GM23338 (cell line): ENCODE results near the gene MTHFSD. TPM values are rescaled to one million over a fixed set of nuclear protein-coding genes. Genes with fewer than 3 reads are reported as not detected.
"Not testable (repeated sequence)": the region's sequence is repeated elsewhere in the genome, so short reads cannot be mapped to it uniquely, and the experiment has no call there.

Experiments
- ATAC-seq: fragments of 200-7000 bp; cut with Tn5 transposase; 3 replicates; pipeline ENCODE4 v1.9.1; 2020
- DNase-seq: peaks from one replicate; pipeline ENCODE4 v3.0.0-alpha.2; 2015; ENCODE audit warnings: low spot score
- H2AFZ ChIP-seq: fragments of 200-600 bp; sonication (generic); 2 replicates; pipeline ENCODE4 v1.8.0; 2016; ENCODE audit warnings: antibody characterized with exemption, mild to moderate bottlenecking, moderate library complexity
- H3F3A ChIP-seq: fragments of 200-600 bp; sonication (generic); replicated peaks from 2 replicates; pipeline ENCODE4 v1.8.0; 2017; ENCODE audit warnings: antibody characterized with exemption, mixed run types, low read depth
- H3K27ac ChIP-seq: fragments of 200-600 bp; sonication (generic); 2 replicates; pipeline ENCODE4 v1.6.1; 2016; ENCODE audit warnings: low read depth
- H3K27me3 ChIP-seq: fragments of 200-600 bp; sonication (generic); 2 replicates; pipeline ENCODE4 v1.8.0; 2016; ENCODE audit warnings: mild to moderate bottlenecking, mixed run types, moderate library complexity; ENCODE audit not compliant: insufficient read depth
- H3K36me3 ChIP-seq: fragments of 200-600 bp; sonication (generic); 2 replicates; pipeline ENCODE4 v1.8.0; 2016; ENCODE audit warnings: mild to moderate bottlenecking; ENCODE audit not compliant: insufficient read depth
- H3K4me1 ChIP-seq: fragments of 200-600 bp; sonication (generic); 2 replicates; pipeline ENCODE4 v1.8.0; 2016; ENCODE audit warnings: mild to moderate bottlenecking, moderate library complexity; ENCODE audit not compliant: insufficient read depth
- H3K4me2 ChIP-seq: fragments of 200-600 bp; sonication (generic); 2 replicates; pipeline ENCODE4 v1.7.1; 2017; ENCODE audit warnings: mixed run types
- H3K4me3 ChIP-seq: fragments of 200-600 bp; sonication (generic); 2 replicates; pipeline ENCODE4 v1.6.1; 2016; ENCODE audit warnings: mixed run types
- H3K79me2 ChIP-seq: fragments of 200-600 bp; sonication (generic); replicated peaks from 2 replicates; pipeline ENCODE4 v1.8.0; 2017; ENCODE audit warnings: mild to moderate bottlenecking; ENCODE audit not compliant: insufficient read depth
- H3K9me2 ChIP-seq: fragments of 200-600 bp; sonication (generic); 2 replicates; pipeline ENCODE4 v1.8.0; 2017; ENCODE audit not compliant: insufficient read depth
- H4K20me1 ChIP-seq: fragments of 200-600 bp; sonication (generic); replicated peaks from 2 replicates; pipeline ENCODE4 v1.8.0; 2017; ENCODE audit warnings: mild to moderate bottlenecking; ENCODE audit not compliant: insufficient read depth
- H3K27ac Mint-ChIP-seq: 2 replicates; pipeline ENCODE4 v1.8.0; 2020; ENCODE audit warnings: inconsistent platforms, mild to moderate bottlenecking, moderate library complexity, mixed read lengths
- H3K27me3 Mint-ChIP-seq: 3 replicates; pipeline ENCODE4 v1.8.0; 2022; ENCODE audit warnings: low read depth, mild to moderate bottlenecking, moderate library complexity, mixed read lengths, inconsistent platforms; ENCODE audit not compliant: insufficient read depth, poor library complexity
- H3K36me3 Mint-ChIP-seq: 3 replicates; pipeline ENCODE4 v1.8.0; 2021; ENCODE audit warnings: low read depth, mild to moderate bottlenecking, inconsistent platforms, moderate library complexity, mixed read lengths
- H3K4me1 Mint-ChIP-seq: 3 replicates; pipeline ENCODE4 v1.8.0; 2020; ENCODE audit warnings: mild to moderate bottlenecking, inconsistent platforms, mixed read lengths
- H3K4me3 Mint-ChIP-seq: 3 replicates; pipeline ENCODE4 v1.8.0; 2021; ENCODE audit warnings: moderate library complexity, mild to moderate bottlenecking, inconsistent platforms, mixed read lengths
- H3K9me3 Mint-ChIP-seq: 3 replicates; pipeline ENCODE4 v1.8.0; 2020; ENCODE audit warnings: moderate library complexity, mild to moderate bottlenecking, inconsistent platforms, mixed read lengths
- CREB1 ChIP-seq: fragments of 250-450 bp; sonication (Bioruptor Pico); IDR thresholded peaks from 2 replicates; pipeline ENCODE4 v1.5.0; 2020; ENCODE audit warnings: low read depth, mild to moderate bottlenecking, moderate library complexity
- EZH2phosphoT487 ChIP-seq: fragments of 200-600 bp; sonication (generic); IDR thresholded peaks from one replicate; pipeline ENCODE4 v1.8.1; 2018; ENCODE audit warnings: antibody characterized with exemption; ENCODE audit not compliant: unreplicated experiment
- JUNB ChIP-seq: IDR thresholded peaks from one replicate; pipeline ENCODE4 v1.6.1; 2016; ENCODE audit warnings: antibody characterized with exemption; ENCODE audit not compliant: unreplicated experiment
- POLR2AphosphoS5 ChIP-seq: IDR thresholded peaks from 2 replicates; pipeline ENCODE4 v1.6.1; 2016; ENCODE audit warnings: antibody characterized with exemption, low read depth
- REST ChIP-seq: IDR thresholded peaks from one replicate; pipeline ENCODE4 v1.6.1; 2018; ENCODE audit warnings: antibody characterized with exemption; ENCODE audit not compliant: unreplicated experiment
- ZNF114 ChIP-seq: fragments of 250-450 bp; sonication (Bioruptor Pico); IDR thresholded peaks from 2 replicates; pipeline ENCODE4 v1.5.0; 2020; ENCODE audit warnings: mild to moderate bottlenecking, moderate library complexity
- polyA plus RNA-seq: library from polyadenylated mRNA; unstranded; fragments of >200 nt; fragmentation: Nextera tagmentation; extraction: Ambion mirVana; gene quantifications from 2 replicates; pipeline ENCODE4 v1.2.1, GENCODE V29; 2016
- total RNA-seq: library from RNA; depleted of rRNA; stranded (reverse); fragments of >200 nt; shearing (Covaris generic); gene quantifications from 2 replicates; pipeline ENCODE4 v1.2.3, GENCODE V29; 2014
- TF ChIP-seq, protein P1 (sequence below): IDR thresholded peaks from 2 replicates; pipeline ENCODE4 v1.6.1; 2016; ENCODE audit warnings: antibody characterized with exemption
- TF ChIP-seq, protein P2 (sequence below), 2 experiments: fragments of 200-600 bp in 1 of 2; sonication (generic) in 1 of 2; conservative IDR thresholded peaks; 2 replicates each; pipeline versions ENCODE4 v1.5.1 to v1.6.1; 2016 to 2017; ENCODE audit warnings: antibody characterized with exemption in 2 of 2, low read depth in 2 of 2, mild to moderate bottlenecking in 2 of 2, moderate library complexity in 1 of 2

The MTHFSD gene
- total and polyA plus RNA-seq, 2 experiments from 2014 or later, result 7.2 to 8.1 TPM

DNA sequence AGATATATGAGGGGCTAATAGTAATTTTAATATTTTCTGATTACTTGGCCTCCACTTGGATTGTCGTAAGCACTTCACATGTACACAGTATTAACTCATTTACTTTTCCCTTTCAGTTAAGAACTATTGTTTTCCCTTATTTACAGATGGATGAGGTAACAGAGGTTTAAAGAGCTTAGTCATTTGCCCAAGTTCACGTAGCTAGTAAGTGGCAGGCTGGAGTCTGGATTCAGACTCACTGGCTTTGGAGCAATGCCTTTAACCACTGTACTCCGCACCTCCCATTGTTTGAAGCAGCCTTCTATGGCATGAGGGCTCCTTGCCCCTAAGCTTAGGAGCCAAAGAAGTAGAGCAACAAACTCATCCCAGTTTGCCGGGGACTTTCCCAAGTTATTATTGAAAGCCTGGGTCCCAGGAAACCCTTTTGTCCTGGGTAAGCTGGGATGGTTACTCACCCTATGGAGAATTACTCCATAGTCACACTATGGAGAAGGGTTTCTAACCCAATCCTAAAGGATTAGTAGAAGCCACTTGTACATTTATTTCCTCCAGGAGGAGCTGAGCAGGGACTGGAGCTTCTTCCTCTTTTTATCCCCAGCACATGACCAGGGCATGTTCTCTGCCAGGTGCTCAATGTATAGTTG lies 35.6 kb upstream of the MTHFSD start:
- H3K27ac Mint-ChIP-seq, result no peak overlapping the region
- H3K36me3 Mint-ChIP-seq, result no peaks in the 10 kb centered on the region
- Histone ChIP-seq H3K79me2 (no peaks in the 10 kb centered on the region), H3K36me3 (no peaks in the 10 kb centered on the region), H3K4me1 (no peaks in the 10 kb centered on the region), H3K27ac (no peak overlapping the region), H3K9me2 (peaks cover 15% of the 10 kb centered on the region; the same call in 1 of the 2 replicates), H3K4me2 (no peak overlapping the region), H3K27me3 (no peaks in the 10 kb centered on the region), H2AFZ (no peak overlapping the region), H3F3A (no peaks in the 10 kb centered on the region), H3K4me3 (no peak overlapping the region), H4K20me1 (no peaks in the 10 kb centered on the region)
- H3K9me3 Mint-ChIP-seq, result no peaks in the 10 kb centered on the region; the same call in 2 of the 3 replicates
- DNase-seq (no peak), ATAC-seq (no peak)
- H3K27me3 Mint-ChIP-seq, result peaks cover 4% of the 10 kb centered on the region
- H3K4me1 Mint-ChIP-seq, result peaks cover 11% of the 10 kb centered on the region; the same call in 2 of the 3 replicates
- TF ChIP-seq, protein P1, sequence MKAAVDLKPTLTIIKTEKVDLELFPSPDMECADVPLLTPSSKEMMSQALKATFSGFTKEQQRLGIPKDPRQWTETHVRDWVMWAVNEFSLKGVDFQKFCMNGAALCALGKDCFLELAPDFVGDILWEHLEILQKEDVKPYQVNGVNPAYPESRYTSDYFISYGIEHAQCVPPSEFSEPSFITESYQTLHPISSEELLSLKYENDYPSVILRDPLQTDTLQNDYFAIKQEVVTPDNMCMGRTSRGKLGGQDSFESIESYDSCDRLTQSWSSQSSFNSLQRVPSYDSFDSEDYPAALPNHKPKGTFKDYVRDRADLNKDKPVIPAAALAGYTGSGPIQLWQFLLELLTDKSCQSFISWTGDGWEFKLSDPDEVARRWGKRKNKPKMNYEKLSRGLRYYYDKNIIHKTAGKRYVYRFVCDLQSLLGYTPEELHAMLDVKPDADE, result no peak
- TF ChIP-seq JUNB, result no peak
- no peak for TF ChIP-seq ZNF114
- TF ChIP-seq CREB1, result no peak
- TF ChIP-seq REST, result no peak
- H3K4me3 Mint-ChIP-seq, result no peak overlapping the region

GRCh38 chr16:86587955-86588354 lies 32.9 kb upstream of the MTHFSD start:
- H3K27me3 Mint-ChIP-seq, H3F3A ChIP-seq, H3K36me3 Mint-ChIP-seq, H3K27ac Mint-ChIP-seq, H3K36me3 ChIP-seq, H3K4me3 ChIP-seq, ATAC-seq, H4K20me1 ChIP-seq, H3K27ac ChIP-seq, H3K4me2 ChIP-seq, H3K4me1 ChIP-seq, H3K27me3 ChIP-seq, H3K4me1 Mint-ChIP-seq, H2AFZ ChIP-seq, H3K9me3 Mint-ChIP-seq, H3K79me2 ChIP-seq, H3K4me3 Mint-ChIP-seq, DNase-seq: not testable (repeated sequence)
- peaks cover 15% of the 10 kb centered on the region; the same call in 1 of the 2 replicates for H3K9me2 ChIP-seq

DNA sequence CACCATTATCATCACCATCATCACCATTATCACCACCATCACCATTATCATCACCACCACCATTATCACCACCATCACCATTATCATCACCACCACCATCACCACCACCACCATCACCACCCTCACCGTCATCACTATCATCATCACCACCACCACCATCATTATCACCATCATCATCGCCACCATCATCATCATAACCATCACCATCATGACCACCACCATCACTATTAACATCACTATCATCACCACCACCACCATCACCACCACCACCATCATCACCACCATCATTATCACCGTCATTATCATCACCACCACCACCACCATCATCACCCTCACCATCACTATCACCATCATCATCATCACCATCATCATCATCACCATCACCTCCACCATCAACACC lies 32.5 kb upstream of the MTHFSD start:
- Mint-ChIP-seq H3K4me1 (no peaks in the 10 kb centered on the region), H3K9me3 (no peaks in the 10 kb centered on the region; the same call in 2 of the 3 replicates), H3K27ac (no peak overlapping the region), H3K27me3 (peaks cover 4% of the 10 kb centered on the region), H3K4me3 (no peak overlapping the region), H3K36me3 (no peaks in the 10 kb centered on the region)
- ATAC-seq (no peak), DNase-seq (no peak)
- Histone ChIP-seq H3K79me2 (no peaks in the 10 kb centered on the region), H3F3A (no peaks in the 10 kb centered on the region), H3K27ac (no peak overlapping the region), H3K4me2 (no peak overlapping the region), H3K27me3 (peaks cover 11% of the 10 kb centered on the region), H3K4me3 (no peak overlapping the region), H3K9me2 (peaks cover 15% of the 10 kb centered on the region; the same call in 1 of the 2 replicates), H4K20me1 (no peaks in the 10 kb centered on the region), H3K36me3 (no peaks in the 10 kb centered on the region), H2AFZ (no peak overlapping the region), H3K4me1 (no peaks in the 10 kb centered on the region)
- TF ChIP-seq EZH2phosphoT487 (no peak), POLR2AphosphoS5 (no peak)
- TF ChIP-seq, protein P2, sequence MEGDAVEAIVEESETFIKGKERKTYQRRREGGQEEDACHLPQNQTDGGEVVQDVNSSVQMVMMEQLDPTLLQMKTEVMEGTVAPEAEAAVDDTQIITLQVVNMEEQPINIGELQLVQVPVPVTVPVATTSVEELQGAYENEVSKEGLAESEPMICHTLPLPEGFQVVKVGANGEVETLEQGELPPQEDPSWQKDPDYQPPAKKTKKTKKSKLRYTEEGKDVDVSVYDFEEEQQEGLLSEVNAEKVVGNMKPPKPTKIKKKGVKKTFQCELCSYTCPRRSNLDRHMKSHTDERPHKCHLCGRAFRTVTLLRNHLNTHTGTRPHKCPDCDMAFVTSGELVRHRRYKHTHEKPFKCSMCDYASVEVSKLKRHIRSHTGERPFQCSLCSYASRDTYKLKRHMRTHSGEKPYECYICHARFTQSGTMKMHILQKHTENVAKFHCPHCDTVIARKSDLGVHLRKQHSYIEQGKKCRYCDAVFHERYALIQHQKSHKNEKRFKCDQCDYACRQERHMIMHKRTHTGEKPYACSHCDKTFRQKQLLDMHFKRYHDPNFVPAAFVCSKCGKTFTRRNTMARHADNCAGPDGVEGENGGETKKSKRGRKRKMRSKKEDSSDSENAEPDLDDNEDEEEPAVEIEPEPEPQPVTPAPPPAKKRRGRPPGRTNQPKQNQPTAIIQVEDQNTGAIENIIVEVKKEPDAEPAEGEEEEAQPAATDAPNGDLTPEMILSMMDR (conservative IDR thresholded peaks at IDR 0.05; ENCODE audit: low read depth in 2 of 2), result no peak
